Stimulated activated CD4-positive, alpha-beta T cell treated with anti-CD3 and anti-CD28 coated beads, TNF-alpha, amount 100 ng/mL, for 1 hour (primary cell): ENCODE data around the gene HELQ.

Source experiments
- DNase-seq, 3 donors: peaks; one replicate each; pipeline ENCODE4 v3.0.0-alpha.2; 2020; ENCODE audit warnings: low read depth in 3 of 3, low spot score in 1 of 3

Gene HELQ

GRCh38 chr4:83372931-83373330 is 82.7 kb downstream of the HELQ start:
- DNase-seq: no peak

GRCh38 chr4:83371936-83372335 is 83.7 kb downstream of the HELQ start:
- DNase-seq: no peak

- DNase-seq: no peak
These were observed 84.4 kb downstream of the HELQ start for GRCh38 chr4:83371235-83371634.

GRCh38 chr4:83370640-83370906 is 85.0 kb downstream of the HELQ start:
- DNase-seq: no peak

- DNase-seq: no peak
These were observed 85.6 kb downstream of the HELQ start for GRCh38 chr4:83369831-83370639.

GRCh38 chr4:83364312-83364711 is 91.3 kb downstream of the HELQ start:
- DNase-seq: no peak

GRCh38 chr4:83362492-83363329 is 92.9 kb downstream of the HELQ start:
- no peak for DNase-seq

GRCh38 chr4:83361416-83362103 is 94.1 kb downstream of the HELQ start:
- no peak for DNase-seq

GRCh38 chr4:83360018-83360417 is 95.6 kb downstream of the HELQ start:
- no peak for DNase-seq

- no peak for DNase-seq
These were observed 97.2 kb downstream of the HELQ start for GRCh38 chr4:83358410-83358809.
